ENCODE measurements around the gene PAFAH1B2. TPM values are rescaled to one million over a fixed set of nuclear protein-coding genes. Genes with fewer than 3 reads are reported as not detected.
"Not testable (repeated sequence)": the region's sequence is repeated elsewhere in the genome, so short reads cannot be mapped to it uniquely, and the experiment has no call there.

The PAFAH1B2 gene
- total RNA-seq, 1 donor, result 110 TPM

DNA sequence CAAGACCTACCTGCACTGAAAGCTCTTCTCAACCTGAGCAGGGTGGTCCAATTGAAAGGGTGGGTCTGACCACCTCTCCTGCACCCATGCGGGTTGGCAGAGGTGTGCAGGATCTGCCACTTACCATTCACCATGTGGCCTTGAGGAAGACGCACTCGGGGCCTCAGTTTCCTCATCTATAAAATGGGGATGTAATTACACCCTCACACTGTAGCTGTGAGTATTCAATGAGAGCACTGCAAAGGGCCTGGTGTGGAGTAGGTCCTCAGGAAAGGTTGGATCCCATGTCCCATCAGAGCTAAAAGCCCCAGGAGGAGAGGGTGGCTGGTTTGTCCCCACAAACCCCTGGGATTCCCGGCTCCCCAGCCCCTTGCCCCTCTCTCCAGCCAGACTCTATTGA is 54.5 kb downstream of the PAFAH1B2 start:
- Histone ChIP-seq H3K9me3 (ENCODE audit: low read depth, low read length) (no peaks in the 10 kb centered on the region), H3K4me1 (ENCODE audit: insufficient read depth, low read length) (peaks cover 13% of the 10 kb centered on the region), H3K27me3 (ENCODE audit: insufficient read depth, low read length) (no peaks in the 10 kb centered on the region), H3K4me3 (ENCODE audit: low read length) (no peak overlapping the region)

DNA sequence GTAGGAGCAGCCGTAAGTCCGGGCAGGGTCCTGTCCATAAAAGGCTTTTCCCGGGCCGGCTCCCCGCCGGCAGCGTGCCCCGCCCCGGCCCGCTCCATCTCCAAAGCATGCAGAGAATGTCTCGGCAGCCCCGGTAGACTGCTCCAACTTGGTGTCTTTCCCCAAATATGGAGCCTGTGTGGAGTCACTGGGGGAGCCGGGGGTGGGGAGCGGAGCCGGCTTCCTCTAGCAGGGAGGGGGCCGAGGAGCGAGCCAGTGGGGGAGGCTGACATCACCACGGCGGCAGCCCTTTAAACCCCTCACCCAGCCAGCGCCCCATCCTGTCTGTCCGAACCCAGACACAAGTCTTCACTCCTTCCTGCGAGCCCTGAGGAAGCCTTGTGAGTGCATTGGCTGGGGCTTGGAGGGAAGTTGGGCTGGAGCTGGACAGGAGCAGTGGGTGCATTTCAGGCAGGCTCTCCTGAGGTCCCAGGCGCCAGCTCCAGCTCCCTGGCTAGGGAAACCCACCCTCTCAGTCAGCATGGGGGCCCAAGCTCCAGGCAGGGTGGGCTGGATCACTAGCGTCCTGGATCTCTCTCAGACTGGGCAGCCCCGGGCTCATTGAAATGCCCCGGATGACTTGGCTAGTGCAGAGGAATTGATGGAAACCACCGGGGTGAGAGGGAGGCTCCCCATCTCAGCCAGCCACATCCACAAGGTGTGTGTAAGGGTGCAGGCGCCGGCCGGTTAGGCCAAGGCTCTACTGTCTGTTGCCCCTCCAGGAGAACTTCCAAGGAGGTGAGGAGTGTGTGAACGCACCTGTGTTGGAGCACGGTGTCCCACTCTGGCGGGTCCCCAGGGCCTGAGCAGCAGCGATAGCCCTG is 55.2 kb downstream of the PAFAH1B2 start, which contains the start of gene TAGLN:
Gene TAGLN (plus strand): TSS at position 318 of the 863 bp plus-strand sequence. CDS start 3,644 bp downstream, outside the sequence.
- H3K4me3 ChIP-seq (ENCODE audit: low read length), result no peak within 1 kb of the TSS
- no peaks in the 10 kb centered on the region for H3K27me3 ChIP-seq (ENCODE audit: insufficient read depth, low read length)
- H3K9me3 ChIP-seq (ENCODE audit: low read depth, low read length), result no peaks in the 10 kb centered on the region
- peaks cover 13% of the 10 kb centered on the region for H3K4me1 ChIP-seq (ENCODE audit: insufficient read depth, low read length)

DNA sequence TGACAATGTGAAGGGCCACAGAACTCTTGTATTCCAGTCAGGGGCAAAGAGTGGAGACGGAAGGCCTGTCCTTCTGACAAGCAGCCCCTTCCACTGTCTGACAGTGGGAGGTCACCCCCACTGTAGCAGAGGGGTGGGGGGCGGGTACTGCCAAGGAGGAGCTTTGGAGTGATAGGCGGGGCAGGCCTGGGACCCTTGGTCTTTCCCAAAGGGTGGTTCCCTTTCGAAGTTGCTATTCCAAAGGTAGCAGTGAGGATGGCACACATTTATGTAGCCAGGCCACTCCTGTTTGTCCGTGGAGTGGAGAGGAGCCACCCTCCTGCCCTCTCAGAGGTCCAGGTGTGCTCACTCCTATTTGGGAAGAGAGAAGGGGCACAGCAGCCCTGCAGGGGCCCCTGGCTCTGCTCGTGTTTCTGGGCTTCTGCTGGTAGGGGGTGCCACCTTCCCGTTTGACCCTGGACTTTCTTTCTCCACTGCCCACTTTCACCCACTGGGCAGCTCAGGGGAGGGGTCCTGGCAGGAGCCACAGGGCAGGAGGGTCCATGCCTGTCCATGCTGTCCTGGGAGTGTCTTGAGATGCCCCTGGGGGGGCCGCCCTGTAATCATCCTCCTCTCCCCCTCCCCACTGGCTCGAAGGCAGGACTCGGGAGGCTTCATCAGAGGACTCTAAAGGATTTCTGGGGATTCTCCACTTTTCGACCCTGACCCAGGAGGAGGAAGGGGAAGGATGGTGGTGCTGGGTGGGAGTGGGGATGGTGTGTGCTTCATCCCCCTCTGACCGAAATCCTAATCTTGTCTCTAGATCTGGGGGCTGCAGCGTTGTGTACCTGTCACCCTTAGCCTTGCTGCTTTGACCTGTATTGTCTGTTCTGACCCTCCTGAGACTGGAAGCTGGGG is 56.1 kb downstream of the PAFAH1B2 start:
- H3K4me1 ChIP-seq (ENCODE audit: insufficient read depth, low read length), result peaks cover 6% of the 10 kb centered on the region
- no peaks in the 10 kb centered on the region for H3K9me3 ChIP-seq (ENCODE audit: low read depth, low read length)
- no peaks in the 10 kb centered on the region for H3K27me3 ChIP-seq (ENCODE audit: insufficient read depth, low read length)
- H3K4me3 ChIP-seq (ENCODE audit: low read length), result no peak overlapping the region

DNA sequence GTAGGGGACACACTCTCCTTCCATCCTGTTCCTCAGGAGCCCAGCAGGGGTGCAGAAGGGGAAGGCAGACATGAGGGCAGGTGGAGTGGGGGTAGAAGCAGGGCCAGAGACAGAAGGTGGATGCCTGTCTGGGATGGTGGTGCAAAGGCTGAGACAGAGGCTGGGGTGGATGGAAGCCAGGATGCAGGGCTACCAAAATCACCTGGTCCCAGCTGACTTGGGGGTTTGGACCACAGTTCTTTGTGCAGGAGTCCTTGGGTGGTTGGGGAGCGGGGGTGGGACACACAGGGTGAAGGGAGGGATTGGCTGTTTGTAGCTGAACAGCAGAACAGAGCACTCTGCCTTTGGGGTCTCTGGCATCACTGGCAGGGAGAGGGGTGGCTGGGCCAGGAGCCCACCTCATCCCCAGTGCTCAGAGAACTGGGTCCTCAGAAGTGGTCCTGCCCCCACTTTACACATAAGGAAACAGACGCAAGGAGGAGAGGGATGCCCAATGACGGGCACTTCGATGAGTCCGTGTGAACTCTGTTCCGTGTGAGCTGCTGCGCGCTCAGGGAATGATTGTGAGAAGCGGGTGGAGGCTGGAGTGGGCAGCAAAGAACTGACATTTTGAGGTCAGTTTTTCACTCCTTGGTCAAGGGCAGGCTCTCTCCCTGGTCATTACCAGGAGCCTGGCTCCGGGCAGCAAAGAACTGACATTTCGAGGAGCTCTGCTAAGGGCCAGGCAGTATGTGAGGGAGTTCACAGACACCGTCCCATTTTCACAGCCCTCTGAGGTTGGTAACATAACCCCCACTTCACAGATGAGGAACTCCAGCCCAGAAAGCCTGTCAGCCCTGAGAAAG is 56.9 kb downstream of the PAFAH1B2 start:
- no peaks in the 10 kb centered on the region for H3K27me3 ChIP-seq (ENCODE audit: insufficient read depth, low read length)
- H3K4me3 ChIP-seq (ENCODE audit: low read length), result no peak overlapping the region
- H3K4me1 ChIP-seq (ENCODE audit: insufficient read depth, low read length), result no peaks in the 10 kb centered on the region
- H3K9me3 ChIP-seq (ENCODE audit: low read depth, low read length), result no peaks in the 10 kb centered on the region

DNA sequence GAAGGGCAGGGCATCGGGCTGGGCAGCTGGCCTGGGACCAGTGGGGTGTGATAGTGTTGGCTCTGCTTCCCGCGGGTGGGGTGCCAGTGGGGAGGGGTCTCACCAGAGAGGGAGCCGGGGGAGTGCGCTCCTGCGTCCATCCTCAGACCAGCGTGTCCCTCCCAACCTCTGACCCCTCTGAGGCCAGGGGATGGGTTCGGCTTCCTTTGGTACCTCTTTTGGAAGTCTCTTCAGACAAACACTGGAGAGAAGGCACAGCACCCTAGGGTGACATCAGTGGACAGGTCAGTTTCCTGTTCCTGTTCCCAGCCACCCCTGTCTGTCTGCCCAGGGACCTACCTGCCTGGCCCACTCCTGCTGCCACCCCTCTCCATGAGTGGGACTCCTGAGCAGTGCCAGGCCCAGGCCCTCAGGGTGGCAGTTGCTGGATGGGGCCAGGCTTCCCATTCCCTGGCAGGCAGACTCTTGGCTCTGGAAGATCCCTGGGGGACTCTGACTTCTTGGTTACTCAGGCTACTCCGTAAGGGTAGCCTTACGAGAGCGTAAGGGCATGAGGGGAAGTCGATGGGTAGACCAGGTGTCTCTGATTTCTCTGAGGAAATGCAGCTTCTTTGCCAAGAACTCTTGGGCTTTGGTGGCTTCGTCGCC is 57.7 kb downstream of the PAFAH1B2 start:
- Histone ChIP-seq H3K4me1 (ENCODE audit: insufficient read depth, low read length) (no peaks in the 10 kb centered on the region), H3K4me3 (ENCODE audit: low read length) (no peak overlapping the region), H3K9me3 (ENCODE audit: low read depth, low read length) (no peaks in the 10 kb centered on the region), H3K27me3 (ENCODE audit: insufficient read depth, low read length) (no peaks in the 10 kb centered on the region)

DNA sequence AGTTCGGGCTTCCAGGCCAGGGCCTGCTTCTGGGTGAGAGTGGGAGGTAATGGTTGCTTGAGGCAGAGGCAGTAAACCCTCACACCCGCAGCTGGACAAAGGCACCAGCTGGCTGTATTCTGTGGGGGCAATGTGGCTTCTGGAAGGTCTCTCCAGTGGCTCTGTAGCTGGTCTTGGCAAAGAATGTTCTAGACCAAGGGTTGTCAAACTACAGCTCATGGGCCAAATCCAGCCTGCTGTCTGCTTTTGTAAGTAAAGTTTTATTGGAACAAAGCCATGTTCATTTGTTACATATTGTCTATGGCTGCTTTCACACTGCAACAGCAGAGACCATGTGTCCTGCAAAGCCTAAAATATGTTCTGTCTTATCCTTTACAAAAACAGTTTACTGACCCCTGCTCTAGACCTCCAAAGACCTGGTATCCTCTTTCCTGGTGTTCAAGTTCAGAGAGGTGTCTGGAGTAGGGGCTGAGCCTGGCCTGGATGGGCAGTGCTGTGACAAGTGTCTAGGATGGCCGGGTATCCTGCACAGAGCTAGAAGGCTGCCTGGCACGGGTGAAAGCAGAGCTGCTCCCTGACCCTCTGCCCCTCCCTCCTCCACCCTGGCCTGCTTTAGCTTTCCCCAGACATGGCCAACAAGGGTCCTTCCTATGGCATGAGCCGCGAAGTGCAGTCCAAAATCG is 58.4 kb downstream of the PAFAH1B2 start:
- no peaks in the 10 kb centered on the region for H3K4me1 ChIP-seq (ENCODE audit: insufficient read depth, low read length)
- H3K4me3 ChIP-seq (ENCODE audit: low read length), result no peak overlapping the region
- no peaks in the 10 kb centered on the region for H3K27me3 ChIP-seq (ENCODE audit: insufficient read depth, low read length)
- H3K9me3 ChIP-seq (ENCODE audit: low read depth, low read length), result no peaks in the 10 kb centered on the region

DNA sequence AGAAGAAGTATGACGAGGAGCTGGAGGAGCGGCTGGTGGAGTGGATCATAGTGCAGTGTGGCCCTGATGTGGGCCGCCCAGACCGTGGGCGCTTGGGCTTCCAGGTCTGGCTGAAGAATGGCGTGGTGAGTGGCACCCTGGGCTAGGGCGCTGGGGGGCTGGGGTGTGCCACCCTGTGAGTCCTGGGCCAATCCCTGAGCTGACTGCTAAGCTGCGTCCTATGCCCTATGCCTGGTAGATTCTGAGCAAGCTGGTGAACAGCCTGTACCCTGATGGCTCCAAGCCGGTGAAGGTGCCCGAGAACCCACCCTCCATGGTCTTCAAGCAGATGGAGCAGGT is 59.0 kb downstream of the PAFAH1B2 start:
- Histone ChIP-seq H3K4me1 (ENCODE audit: insufficient read depth, low read length) (no peaks in the 10 kb centered on the region), H3K27me3 (ENCODE audit: insufficient read depth, low read length) (no peaks in the 10 kb centered on the region), H3K4me3 (ENCODE audit: low read length) (no peak overlapping the region), H3K9me3 (ENCODE audit: low read depth, low read length) (no peaks in the 10 kb centered on the region)

DNA sequence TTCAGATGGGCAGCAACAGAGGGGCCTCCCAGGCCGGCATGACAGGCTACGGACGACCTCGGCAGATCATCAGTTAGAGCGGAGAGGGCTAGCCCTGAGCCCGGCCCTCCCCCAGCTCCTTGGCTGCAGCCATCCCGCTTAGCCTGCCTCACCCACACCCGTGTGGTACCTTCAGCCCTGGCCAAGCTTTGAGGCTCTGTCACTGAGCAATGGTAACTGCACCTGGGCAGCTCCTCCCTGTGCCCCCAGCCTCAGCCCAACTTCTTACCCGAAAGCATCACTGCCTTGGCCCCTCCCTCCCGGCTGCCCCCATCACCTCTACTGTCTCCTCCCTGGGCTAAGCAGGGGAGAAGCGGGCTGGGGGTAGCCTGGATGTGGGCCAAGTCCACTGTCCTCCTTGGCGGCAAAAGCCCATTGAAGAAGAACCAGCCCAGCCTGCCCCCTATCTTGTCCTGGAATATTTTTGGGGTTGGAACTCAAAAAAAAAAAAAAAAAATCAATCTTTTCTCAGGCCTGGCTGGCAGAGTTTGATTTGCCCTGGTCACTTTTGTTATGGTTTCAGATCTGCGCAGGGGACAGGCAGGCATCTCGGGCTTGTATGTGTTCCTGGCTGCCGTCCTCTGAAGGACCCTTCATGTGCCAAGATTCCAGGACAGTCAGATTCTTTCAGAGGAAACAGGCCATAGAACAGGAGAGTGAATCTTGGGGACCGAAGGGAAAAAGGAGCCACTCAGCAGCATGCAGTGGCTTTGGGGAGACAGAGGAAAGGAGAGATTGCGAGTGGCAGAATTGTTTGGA is 60.4 kb downstream of the PAFAH1B2 start:
- H3K4me1 ChIP-seq (ENCODE audit: insufficient read depth, low read length), result no peaks in the 10 kb centered on the region
- no peak overlapping the region for H3K4me3 ChIP-seq (ENCODE audit: low read length)
- no peaks in the 10 kb centered on the region for H3K9me3 ChIP-seq (ENCODE audit: low read depth, low read length)
- H3K27me3 ChIP-seq (ENCODE audit: insufficient read depth, low read length), result no peaks in the 10 kb centered on the region

DNA sequence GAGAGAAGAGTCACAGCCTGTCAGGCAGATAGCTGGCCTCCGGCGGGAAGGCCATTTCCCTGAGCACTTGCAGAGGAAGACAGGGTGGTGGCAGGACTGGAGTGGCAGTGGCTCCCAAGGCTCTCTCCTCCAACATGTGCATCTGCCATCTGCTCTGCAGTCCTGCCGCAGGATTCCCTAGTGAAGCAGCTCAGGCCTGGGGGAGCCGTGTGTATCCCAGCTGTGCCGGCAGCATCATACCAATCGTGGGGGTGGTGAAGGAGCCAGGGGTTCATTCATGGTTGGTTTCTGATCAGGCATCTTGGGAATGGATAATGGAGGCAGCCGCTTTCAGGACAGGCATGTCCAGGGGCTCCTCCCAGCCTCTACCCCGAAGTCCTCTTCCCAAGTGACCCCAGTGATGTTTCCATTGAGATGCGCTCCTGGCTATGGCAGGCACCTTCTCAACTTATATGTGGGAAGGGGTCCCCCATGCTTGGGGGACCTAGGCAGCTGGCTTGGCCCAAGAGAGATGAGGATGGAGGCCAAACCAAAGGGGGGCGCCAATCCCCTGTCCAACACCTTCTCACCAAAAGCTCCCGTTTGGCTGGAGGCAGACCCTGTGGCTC is 61.2 kb downstream of the PAFAH1B2 start:
- Histone ChIP-seq H3K9me3 (ENCODE audit: low read depth, low read length) (no peaks in the 10 kb centered on the region), H3K27me3 (ENCODE audit: insufficient read depth, low read length) (no peaks in the 10 kb centered on the region), H3K4me1 (ENCODE audit: insufficient read depth, low read length) (no peaks in the 10 kb centered on the region), H3K4me3 (ENCODE audit: low read length) (no peak overlapping the region)

DNA sequence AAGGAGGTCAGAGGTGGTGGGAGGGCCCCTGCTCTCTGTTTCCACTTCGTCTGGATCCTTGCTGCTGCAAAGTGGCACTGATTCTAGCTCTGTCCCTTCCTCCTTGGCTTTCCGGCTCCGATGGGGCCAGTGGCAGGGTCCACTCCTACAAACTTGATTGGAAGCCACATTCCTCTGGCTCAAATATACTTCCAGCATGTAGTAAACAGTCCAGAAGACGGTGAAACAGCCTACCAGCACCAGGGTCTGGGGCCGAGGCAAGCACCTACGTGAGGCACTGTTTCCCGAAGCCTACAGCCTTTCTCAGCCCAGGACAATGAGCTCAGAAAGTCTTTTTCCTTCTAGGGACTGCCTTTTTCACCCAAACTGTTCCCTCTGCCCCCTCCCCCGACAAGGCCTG is 62.0 kb downstream of the PAFAH1B2 start:
- H3K27me3 ChIP-seq (ENCODE audit: insufficient read depth, low read length); H3K4me3 ChIP-seq (ENCODE audit: low read length); H3K4me1 ChIP-seq (ENCODE audit: insufficient read depth, low read length); H3K9me3 ChIP-seq (ENCODE audit: low read depth, low read length): not testable (repeated sequence)

DNA sequence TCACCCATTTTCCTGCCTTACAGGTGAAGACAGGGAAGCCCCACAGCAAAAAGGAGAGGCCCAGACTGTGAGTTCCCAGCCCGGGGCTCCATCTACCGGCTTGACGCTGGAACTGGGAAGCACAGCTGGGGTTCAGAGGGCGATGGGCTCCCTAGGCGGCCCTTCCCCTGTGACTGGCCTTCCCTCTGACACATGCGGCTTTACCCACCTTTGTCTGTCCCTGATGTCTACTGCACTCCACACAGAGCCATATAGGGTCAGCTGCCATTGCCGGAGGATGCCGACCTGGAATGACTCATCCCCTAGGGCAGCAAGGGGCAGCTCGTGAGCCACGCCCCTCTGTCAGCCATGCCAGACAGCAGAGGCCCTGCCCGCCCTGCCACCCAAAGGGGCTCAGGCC is 62.8 kb downstream of the PAFAH1B2 start:
- H3K4me3 ChIP-seq (ENCODE audit: low read length); H3K4me1 ChIP-seq (ENCODE audit: insufficient read depth, low read length); H3K9me3 ChIP-seq (ENCODE audit: low read depth, low read length); H3K27me3 ChIP-seq (ENCODE audit: insufficient read depth, low read length): not testable (repeated sequence)

DNA sequence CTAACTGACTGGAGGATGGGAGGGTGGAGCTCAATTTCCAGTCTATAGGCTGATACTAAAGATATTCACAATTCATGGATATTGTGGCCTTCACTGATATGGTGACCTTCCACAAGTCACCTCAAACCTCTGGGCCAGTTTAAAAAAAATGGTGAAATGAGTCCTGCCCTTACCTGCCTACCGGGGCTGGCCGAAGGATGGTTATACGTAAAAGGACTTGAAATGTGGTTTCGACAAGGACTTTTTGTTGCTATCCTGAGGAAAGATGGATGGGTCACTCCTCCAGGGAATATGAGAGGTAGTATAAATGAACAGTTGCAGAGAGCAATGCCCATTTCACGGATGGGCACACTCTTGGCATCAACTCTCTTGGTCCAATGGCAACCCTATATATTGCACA is 63.4 kb downstream of the PAFAH1B2 start:
- not testable (repeated sequence) for H3K4me1 ChIP-seq (ENCODE audit: insufficient read depth, low read length); H3K9me3 ChIP-seq (ENCODE audit: low read depth, low read length); H3K4me3 ChIP-seq (ENCODE audit: low read length); H3K27me3 ChIP-seq (ENCODE audit: insufficient read depth, low read length)

DNA sequence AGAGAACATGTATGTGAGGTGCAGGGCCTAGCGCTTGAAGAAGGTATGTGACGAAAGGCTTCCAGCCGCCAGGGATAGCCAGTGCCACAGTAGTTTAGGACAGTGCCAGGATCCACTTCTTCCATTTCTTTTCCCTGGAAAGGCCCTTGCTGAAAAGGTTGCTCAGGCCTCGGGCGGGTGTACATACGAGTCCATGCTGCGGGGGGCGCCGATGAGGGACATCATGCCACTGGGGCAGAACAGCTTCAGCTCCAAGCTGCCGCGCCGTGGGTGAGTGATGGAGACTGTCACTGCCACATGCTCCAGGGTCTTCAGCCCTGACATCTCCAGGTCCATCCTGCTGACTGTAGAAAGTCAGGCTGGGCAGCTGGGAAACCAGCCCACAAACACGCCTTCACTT is 64.6 kb downstream of the PAFAH1B2 start:
- H3K4me3 ChIP-seq (ENCODE audit: low read length); H3K9me3 ChIP-seq (ENCODE audit: low read depth, low read length); H3K4me1 ChIP-seq (ENCODE audit: insufficient read depth, low read length); H3K27me3 ChIP-seq (ENCODE audit: insufficient read depth, low read length): not testable (repeated sequence)

Data from mononuclear cell (primary cell).